LoVo (cell line): ENCODE data around the gene GAPDH.
A peak's percentile ranks its signal among the peaks of the same experiment; 100 is the strongest.
"Not testable (repeated sequence)": the region's sequence is repeated elsewhere in the genome, so short reads cannot be mapped to it uniquely, and the experiment has no call there.

Experiments
- DNase-seq: peaks from one replicate; pipeline ENCODE4 v3.0.0-alpha.2; 2016; ENCODE audit warnings: low spot score

The GAPDH gene

GRCh38 chr12:6546016-6546415 lies 11.7 kb downstream of the GAPDH start:
- no peak for DNase-seq

- no peak for DNase-seq
Observed at GRCh38 chr12:6547566-6547965, 13.2 kb downstream of the GAPDH start.

GRCh38 chr12:6547987-6548386 lies 13.7 kb downstream of the GAPDH start:
- DNase-seq = no peak

- no peak for DNase-seq
Observed at GRCh38 chr12:6548556-6548955, 14.2 kb downstream of the GAPDH start.

GRCh38 chr12:6548966-6549683 lies 14.8 kb downstream of the GAPDH start:
- DNase-seq = no peak

- no peak for DNase-seq
Observed at GRCh38 chr12:6549684-6550151, 15.4 kb downstream of the GAPDH start.

GRCh38 chr12:6550294-6551062 lies 16.2 kb downstream of the GAPDH start:
- no peak for DNase-seq

- no peak for DNase-seq
Observed at GRCh38 chr12:6551063-6551461, 16.7 kb downstream of the GAPDH start.

GRCh38 chr12:6551496-6552139 lies 17.3 kb downstream of the GAPDH start:
- no peak for DNase-seq

- DNase-seq = no peak
Observed at GRCh38 chr12:6552140-6552551, 17.8 kb downstream of the GAPDH start.

- no peak for DNase-seq
Observed at GRCh38 chr12:6553051-6553868, 18.9 kb downstream of the GAPDH start.

GRCh38 chr12:6554168-6555017 lies 20.1 kb downstream of the GAPDH start:
- DNase-seq = peak; percentile 62

- no peak for DNase-seq
Observed at GRCh38 chr12:6555018-6555691, 20.8 kb downstream of the GAPDH start.

- not testable (repeated sequence) for DNase-seq
Observed at GRCh38 chr12:6556496-6556817, 22.1 kb downstream of the GAPDH start.

GRCh38 chr12:6556857-6557256 lies 22.5 kb downstream of the GAPDH start:
- DNase-seq = no peak

- peak; percentile 43 for DNase-seq
Observed at GRCh38 chr12:6558014-6558760, 23.9 kb downstream of the GAPDH start.

GRCh38 chr12:6559500-6559899 lies 25.2 kb downstream of the GAPDH start:
- no peak for DNase-seq

GRCh38 chr12:6560501-6561205 lies 26.3 kb downstream of the GAPDH start:
- no peak for DNase-seq

- no peak for DNase-seq
Observed at GRCh38 chr12:6562881-6563280, 28.6 kb downstream of the GAPDH start.
